ENCODE measurements around the gene MRPL58. TPM values are rescaled to one million over a fixed set of nuclear protein-coding genes. Genes with fewer than 3 reads are reported as not detected.

The MRPL58 gene
- total RNA-seq, 1 donor from 2014 or later: 68.1 TPM

GRCh38 chr17:75063626-75064025, 51.2 kb downstream of the MRPL58 start:
- no peak for DNase-seq (ENCODE audit: low spot score)
- intact Hi-C loops (cut with micrococcal nuclease): no loop called here
- H3K9me3 Mint-ChIP-seq: no peaks in the 10 kb centered on the region

GRCh38 chr17:75064040-75064439, 51.6 kb downstream of the MRPL58 start:
- no peak overlapping the region for H3K4me3 Mint-ChIP-seq (ENCODE audit: low read depth)
- no peaks in the 10 kb centered on the region for H3K9me3 Mint-ChIP-seq
- intact Hi-C loops (cut with micrococcal nuclease): no loop called here
- DNase-seq (ENCODE audit: low spot score): no peak
- H3K4me1 Mint-ChIP-seq (ENCODE audit: low read depth): peaks cover 37% of the 10 kb centered on the region
- H3K36me3 Mint-ChIP-seq (ENCODE audit: low read depth): peaks cover 55% of the 10 kb centered on the region
- no peaks in the 10 kb centered on the region for H3K27me3 Mint-ChIP-seq (ENCODE audit: low read depth)
- no peak overlapping the region for H3K27ac Mint-ChIP-seq

More at GRCh38 chr17:75063626-75064025, 51.2 kb downstream of the MRPL58 start:
- Mint-ChIP-seq H3K36me3 (ENCODE audit: low read depth) (peaks cover 55% of the 10 kb centered on the region), H3K27ac (no peak overlapping the region), H3K27me3 (ENCODE audit: low read depth) (no peaks in the 10 kb centered on the region), H3K4me3 (ENCODE audit: low read depth) (no peak overlapping the region), H3K4me1 (ENCODE audit: low read depth) (peaks cover 34% of the 10 kb centered on the region)

GRCh38 chr17:75064460-75064859, 52.0 kb downstream of the MRPL58 start:
- no peak overlapping the region for H3K27ac Mint-ChIP-seq
- H3K27me3 Mint-ChIP-seq (ENCODE audit: low read depth): no peaks in the 10 kb centered on the region
- H3K36me3 Mint-ChIP-seq (ENCODE audit: low read depth): peaks cover 52% of the 10 kb centered on the region
- no peaks in the 10 kb centered on the region for H3K9me3 Mint-ChIP-seq
- peaks cover 35% of the 10 kb centered on the region for H3K4me1 Mint-ChIP-seq (ENCODE audit: low read depth)
- DNase-seq (ENCODE audit: low spot score): no peak
- no peak overlapping the region for H3K4me3 Mint-ChIP-seq (ENCODE audit: low read depth)
- intact Hi-C loops (cut with micrococcal nuclease): no loop called here

- intact Hi-C loops (cut with micrococcal nuclease): no loop called here
- Mint-ChIP-seq H3K9me3 (no peaks in the 10 kb centered on the region), H3K4me1 (ENCODE audit: low read depth) (peaks cover 31% of the 10 kb centered on the region), H3K27ac (peak overlapping the region; percentile 85), H3K4me3 (ENCODE audit: low read depth) (no peak overlapping the region), H3K36me3 (ENCODE audit: low read depth) (peaks cover 48% of the 10 kb centered on the region), H3K27me3 (ENCODE audit: low read depth) (no peaks in the 10 kb centered on the region)
- no peak for DNase-seq (ENCODE audit: low spot score)
Observed at GRCh38 chr17:75064867-75065561, 52.5 kb downstream of the MRPL58 start.

- H3K36me3 Mint-ChIP-seq (ENCODE audit: low read depth): peaks cover 45% of the 10 kb centered on the region
- intact Hi-C loops (cut with micrococcal nuclease): no loop called here
- H3K27ac Mint-ChIP-seq: peak overlapping the region; percentile 85
- no peak for DNase-seq (ENCODE audit: low spot score)
- H3K27me3 Mint-ChIP-seq (ENCODE audit: low read depth): no peaks in the 10 kb centered on the region
- H3K4me1 Mint-ChIP-seq (ENCODE audit: low read depth): peaks cover 28% of the 10 kb centered on the region
- H3K4me3 Mint-ChIP-seq (ENCODE audit: low read depth): no peak overlapping the region
- H3K9me3 Mint-ChIP-seq: no peaks in the 10 kb centered on the region
Observed at GRCh38 chr17:75065562-75066151, 53.2 kb downstream of the MRPL58 start.

GRCh38 chr17:75067856-75068255, 55.4 kb downstream of the MRPL58 start:
- H3K27me3 Mint-ChIP-seq (ENCODE audit: low read depth): no peaks in the 10 kb centered on the region
- intact Hi-C loops (cut with micrococcal nuclease): no loop called here
- H3K4me1 Mint-ChIP-seq (ENCODE audit: low read depth): peaks cover 30% of the 10 kb centered on the region
- H3K27ac Mint-ChIP-seq: peak overlapping the region; percentile 78
- H3K4me3 Mint-ChIP-seq (ENCODE audit: low read depth): no peak overlapping the region
- H3K9me3 Mint-ChIP-seq: no peaks in the 10 kb centered on the region
- peak; percentile 32 for DNase-seq (ENCODE audit: low spot score)
- peaks cover 25% of the 10 kb centered on the region for H3K36me3 Mint-ChIP-seq (ENCODE audit: low read depth)

GRCh38 chr17:75068750-75069149, 56.3 kb downstream of the MRPL58 start:
- H3K27ac Mint-ChIP-seq: peak overlapping the region; percentile 40
- peaks cover 16% of the 10 kb centered on the region for H3K36me3 Mint-ChIP-seq (ENCODE audit: low read depth)
- no peak for DNase-seq (ENCODE audit: low spot score)
- H3K27me3 Mint-ChIP-seq (ENCODE audit: low read depth): no peaks in the 10 kb centered on the region
- no peaks in the 10 kb centered on the region for H3K9me3 Mint-ChIP-seq
- no peak overlapping the region for H3K4me3 Mint-ChIP-seq (ENCODE audit: low read depth)
- intact Hi-C loops (cut with micrococcal nuclease): no loop called here
- peaks cover 30% of the 10 kb centered on the region for H3K4me1 Mint-ChIP-seq (ENCODE audit: low read depth)

- DNase-seq (ENCODE audit: low spot score): no peak
- intact Hi-C loops (cut with micrococcal nuclease): no loop called here
- no peaks in the 10 kb centered on the region for H3K9me3 Mint-ChIP-seq
- no peak overlapping the region for H3K27ac Mint-ChIP-seq
- peaks cover 27% of the 10 kb centered on the region for H3K4me1 Mint-ChIP-seq (ENCODE audit: low read depth)
- H3K27me3 Mint-ChIP-seq (ENCODE audit: low read depth): no peaks in the 10 kb centered on the region
- no peak overlapping the region for H3K4me3 Mint-ChIP-seq (ENCODE audit: low read depth)
- peaks cover 7% of the 10 kb centered on the region for H3K36me3 Mint-ChIP-seq (ENCODE audit: low read depth)
Observed at GRCh38 chr17:75069783-75070182, 57.3 kb downstream of the MRPL58 start.

Other genes starting within 250 kb of the MRPL58 start
- gene NAT9, start 236.3 kb upstream of the MRPL58 start, total RNA-seq: 55.3 TPM in 2 replicates
- gene GRIN2C, start 152.8 kb upstream of the MRPL58 start, total RNA-seq: 0.14 and 0.16 TPM in 2 replicates
- gene FDXR, start 139.7 kb upstream of the MRPL58 start, total RNA-seq: 17.8 and 19.7 TPM in 2 replicates
- gene FADS6, start 119.0 kb upstream of the MRPL58 start, total RNA-seq: not detected in 2 replicates
- not detected in 2 replicates for gene USH1G, start 89.4 kb upstream of the MRPL58 start, total RNA-seq
- not detected in 2 replicates for gene OTOP2, start 88.4 kb upstream of the MRPL58 start, total RNA-seq
- gene OTOP3, start 76.8 kb upstream of the MRPL58 start, total RNA-seq: not detected in 2 replicates
- gene HID1, start 39.9 kb upstream of the MRPL58 start, total RNA-seq: 0.07 and 0.37 TPM in 2 replicates
- 2.3 and 2.4 TPM in 2 replicates for gene CDR2L, start 25.0 kb upstream of the MRPL58 start, total RNA-seq
- 166 and 170 TPM in 2 replicates for gene ATP5PD, start 34.3 kb downstream of the MRPL58 start, total RNA-seq
- gene KCTD2, start 34.6 kb downstream of the MRPL58 start, total RNA-seq: 18.0 and 20.7 TPM in 2 replicates
- gene SLC16A5, start 75.3 kb downstream of the MRPL58 start, total RNA-seq: 11.6 and 11.8 TPM in 2 replicates
- gene ARMC7, start 97.3 kb downstream of the MRPL58 start, total RNA-seq: 9.9 and 10.1 TPM in 2 replicates
- gene NT5C, start 119.1 kb downstream of the MRPL58 start, total RNA-seq: 72.7 and 86.6 TPM in 2 replicates
- 282 and 290 TPM in 2 replicates for gene JPT1, start 141.8 kb downstream of the MRPL58 start, total RNA-seq
- gene SUMO2, start 170.3 kb downstream of the MRPL58 start, total RNA-seq: 653 and 679 TPM in 2 replicates
- 115 and 122 TPM in 2 replicates for gene NUP85, start 193.0 kb downstream of the MRPL58 start, total RNA-seq
- 71.7 and 77.2 TPM in 2 replicates for gene GGA3, start 248.9 kb downstream of the MRPL58 start, total RNA-seq
- gene MRPS7, start 249.2 kb downstream of the MRPL58 start, total RNA-seq: 99.4 and 101 TPM in 2 replicates

Measured in activated T-helper 2 cell treated with anti-CD3 and anti-CD28 coated beads, Interferon-gamma antibody, Interleukin-2, Interleukin-4, amounts not matched to agents 10 μg/mL and 5 μg/mL and 100 μg/mL, durations not matched to agents 14 hours and 24 hours and 36 hours (primary cell).